Astrocyte of the spinal cord (primary cell): ENCODE measurements around the gene CREBRF.
"Not testable (repeated sequence)": the region's sequence is repeated elsewhere in the genome, so short reads cannot be mapped to it uniquely, and the experiment has no call there.

ENCODE experiments used
- DNase-seq: peaks from one replicate; pipeline ENCODE4 v3.0.0; 2011; ENCODE audit warnings: low read depth, low spot score
- H3K4me3 ChIP-seq: 2 replicates; pipeline ENCODE4 v1.5.1; 2011; ENCODE audit warnings: low read depth, mild to moderate bottlenecking, low read length, moderate library complexity
- CTCF ChIP-seq: IDR thresholded peaks from 2 replicates; pipeline ENCODE4 v1.5.1; 2012; ENCODE audit warnings: low read depth, mild to moderate bottlenecking, low read length, inconsistent platforms
- in situ Hi-C: cut with HindIII; loops from 2 replicates; pipeline ENCODE4 v1.10.0; 2017; ENCODE audit warnings: low sequenced_read_pairs

The CREBRF gene

GRCh38 chr5:173123416-173123815 is 67.3 kb downstream of the CREBRF start:
- DNase-seq, result no peak
- no peak for TF ChIP-seq CTCF
- H3K4me3 ChIP-seq, result no peak overlapping the region
- in situ Hi-C loops, result no loop called here

GRCh38 chr5:173132166-173132565 is 76.0 kb downstream of the CREBRF start:
- in situ Hi-C loops, H3K4me3 ChIP-seq, DNase-seq: not testable (repeated sequence)

- no peak for TF ChIP-seq CTCF
- in situ Hi-C loops, result no loop called here
- DNase-seq, result no peak
- H3K4me3 ChIP-seq, result no peak overlapping the region
Measured at GRCh38 chr5:173138707-173139106, 82.6 kb downstream of the CREBRF start.

- no peak for TF ChIP-seq CTCF
- no peak overlapping the region for H3K4me3 ChIP-seq
- no peak for DNase-seq
- in situ Hi-C loops, result no loop called here
Measured at GRCh38 chr5:173139631-173140030, 83.5 kb downstream of the CREBRF start.

- no peak for TF ChIP-seq CTCF
- DNase-seq, result no peak
- in situ Hi-C loops, result no loop called here
- no peak overlapping the region for H3K4me3 ChIP-seq
Measured at GRCh38 chr5:173140769-173141168, 84.6 kb downstream of the CREBRF start.

- TF ChIP-seq CTCF, result no peak
- in situ Hi-C loops, result no loop called here
- DNase-seq, result no peak
Measured at GRCh38 chr5:173143567-173143966, 87.4 kb downstream of the CREBRF start.

GRCh38 chr5:173144200-173145176 is 88.3 kb downstream of the CREBRF start, which contains the start of gene BNIP1:
Gene BNIP1, plus strand, starts transcription at chr5:173144531. Its CDS starts 15 bp downstream, at chr5:173144546.
- peak within 1 kb of the TSS; percentile 96 for H3K4me3 ChIP-seq
- peak; percentile 94 for DNase-seq
- TF ChIP-seq CTCF, result peak; percentile 99
- in situ Hi-C loops, result no loop called here

More at GRCh38 chr5:173143567-173143966, 87.4 kb downstream of the CREBRF start:
- H3K4me3 ChIP-seq, result no peak overlapping the region
